Smooth muscle cell (in vitro differentiated cells): Measurements from ENCODE around the gene NDUFS6. TPM values are rescaled to one million over a fixed set of nuclear protein-coding genes. Genes with fewer than 3 reads are reported as not detected.

ENCODE experiments used
- DNase-seq: peaks from one replicate; lab custom pipeline; 2025; ENCODE audit not compliant: unreplicated experiment; lab: John Stamatoyannopoulos, UW
- H2AFZ ChIP-seq: fragments of 200-600 bp; sonication (generic); 2 replicates; pipeline ENCODE4 v1.6.0; 2016; ENCODE audit warnings: antibody characterized with exemption, low read depth, mild to moderate bottlenecking
- H3F3A ChIP-seq: fragments of 200-600 bp; sonication (generic); 2 replicates; pipeline ENCODE4 v1.6.0; 2017; ENCODE audit warnings: antibody characterized with exemption, low read depth
- H3K27ac ChIP-seq: fragments of 200-600 bp; sonication (generic); 2 replicates; pipeline ENCODE4 v1.5.1; 2016; ENCODE audit warnings: low read depth, mild to moderate bottlenecking
- H3K27me3 ChIP-seq: fragments of 200-600 bp; sonication (generic); 2 replicates; pipeline ENCODE4 v1.6.1; 2016; ENCODE audit warnings: low read depth, mild to moderate bottlenecking
- H3K36me3 ChIP-seq: fragments of 200-600 bp; sonication (generic); 2 replicates; pipeline ENCODE4 v1.5.1; 2016; ENCODE audit warnings: low read depth
- H3K4me1 ChIP-seq: fragments of 200-600 bp; sonication (generic); 2 replicates; pipeline ENCODE4 v1.5.1; 2016; ENCODE audit warnings: low read depth
- H3K4me2 ChIP-seq: fragments of 200-600 bp; sonication (generic); 2 replicates; pipeline ENCODE4 v1.6.0; 2016; ENCODE audit warnings: mild to moderate bottlenecking
- H3K4me3 ChIP-seq: fragments of 200-600 bp; sonication (generic); 2 replicates; pipeline ENCODE4 v1.5.1; 2016; ENCODE audit warnings: mild to moderate bottlenecking
- H3K79me2 ChIP-seq: fragments of 200-600 bp; sonication (generic); 2 replicates; pipeline ENCODE4 v1.6.0; 2016; ENCODE audit warnings: low read depth, mild to moderate bottlenecking
- H3K9ac ChIP-seq: fragments of 200-600 bp; sonication (generic); 2 replicates; pipeline ENCODE4 v1.6.0; 2016; ENCODE audit warnings: low read depth
- H3K9me3 ChIP-seq: fragments of 200-600 bp; sonication (generic); replicated peaks from 2 replicates; pipeline ENCODE4 v1.5.1; 2016; ENCODE audit warnings: low read depth
- H4K20me1 ChIP-seq: fragments of 200-600 bp; sonication (generic); 2 replicates; pipeline ENCODE4 v1.6.0; 2016; ENCODE audit warnings: low read depth
- WGBS: methylation state at CpG from one replicate; pipeline ENCODE4 v1.1.7; 2016; ENCODE audit warnings: low lambda C conversion rate; 5-methylcytosine and 5-hydroxymethylcytosine counted together
- polyA plus RNA-seq: library from polyadenylated mRNA; unstranded; fragments of >200 nt; fragmentation: Nextera tagmentation; extraction: Ambion mirVana; gene quantifications from 2 replicates; pipeline ENCODE4 v1.2.1, GENCODE V29; 2016
- total RNA-seq: library from RNA; depleted of rRNA; stranded (reverse); fragments of >200 nt; gene quantifications from 2 replicates; pipeline ENCODE4 v1.2.3, GENCODE V29; 2014
- TF ChIP-seq, protein P1 (sequence below): fragments of 200-600 bp; sonication (generic); IDR thresholded peaks from 2 replicates; pipeline ENCODE4 v1.5.1; 2017; ENCODE audit warnings: borderline replicate concordance, mild to moderate bottlenecking, antibody characterized with exemption; ENCODE audit not compliant: insufficient read depth, poor library complexity, severe bottlenecking

The NDUFS6 gene
- total and polyA plus RNA-seq, 2 experiments from 2014 or later: 50.8 to 146 TPM

DNA sequence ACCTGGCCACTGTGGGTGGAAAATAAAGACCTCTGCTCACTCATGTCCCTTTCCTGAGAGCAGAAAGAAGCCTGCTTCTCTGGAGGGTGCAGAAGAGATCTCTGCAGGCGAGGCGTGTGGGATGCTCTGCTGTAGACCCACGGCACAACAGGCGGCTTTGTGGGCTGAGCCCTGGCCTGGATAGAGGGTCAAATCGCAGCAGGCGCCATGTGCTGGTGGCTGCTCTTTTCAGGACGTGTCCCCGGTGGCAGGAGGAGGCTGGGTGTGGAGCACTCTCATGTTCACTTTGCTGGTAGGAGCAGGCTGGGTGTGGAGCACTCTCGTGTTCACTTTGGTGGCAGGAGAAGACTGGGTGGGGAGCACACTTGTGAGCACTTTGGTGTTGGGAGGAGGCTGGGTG, 46.4 kb downstream of the NDUFS6 start:
- no peaks in the 10 kb centered on the region for H3K9me3 ChIP-seq
- H4K20me1 ChIP-seq: no peaks in the 10 kb centered on the region
- TF ChIP-seq, protein P1, sequence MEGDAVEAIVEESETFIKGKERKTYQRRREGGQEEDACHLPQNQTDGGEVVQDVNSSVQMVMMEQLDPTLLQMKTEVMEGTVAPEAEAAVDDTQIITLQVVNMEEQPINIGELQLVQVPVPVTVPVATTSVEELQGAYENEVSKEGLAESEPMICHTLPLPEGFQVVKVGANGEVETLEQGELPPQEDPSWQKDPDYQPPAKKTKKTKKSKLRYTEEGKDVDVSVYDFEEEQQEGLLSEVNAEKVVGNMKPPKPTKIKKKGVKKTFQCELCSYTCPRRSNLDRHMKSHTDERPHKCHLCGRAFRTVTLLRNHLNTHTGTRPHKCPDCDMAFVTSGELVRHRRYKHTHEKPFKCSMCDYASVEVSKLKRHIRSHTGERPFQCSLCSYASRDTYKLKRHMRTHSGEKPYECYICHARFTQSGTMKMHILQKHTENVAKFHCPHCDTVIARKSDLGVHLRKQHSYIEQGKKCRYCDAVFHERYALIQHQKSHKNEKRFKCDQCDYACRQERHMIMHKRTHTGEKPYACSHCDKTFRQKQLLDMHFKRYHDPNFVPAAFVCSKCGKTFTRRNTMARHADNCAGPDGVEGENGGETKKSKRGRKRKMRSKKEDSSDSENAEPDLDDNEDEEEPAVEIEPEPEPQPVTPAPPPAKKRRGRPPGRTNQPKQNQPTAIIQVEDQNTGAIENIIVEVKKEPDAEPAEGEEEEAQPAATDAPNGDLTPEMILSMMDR: no peak
- no peak overlapping the region for H2AFZ ChIP-seq
- no peak for DNase-seq
- no peaks in the 10 kb centered on the region for H3K79me2 ChIP-seq
- H3K9ac ChIP-seq: no peak overlapping the region
- no peak overlapping the region for H3K4me3 ChIP-seq
- H3K27ac ChIP-seq: no peak overlapping the region
- H3K36me3 ChIP-seq: no peaks in the 10 kb centered on the region
- peaks cover 55% of the 10 kb centered on the region for H3K27me3 ChIP-seq
- peaks cover 12% of the 10 kb centered on the region for H3K4me1 ChIP-seq
- WGBS: 73% methylated on average over 9 of the region's 9 CpGs
- H3F3A ChIP-seq: no peaks in the 10 kb centered on the region
- no peak overlapping the region for H3K4me2 ChIP-seq

DNA sequence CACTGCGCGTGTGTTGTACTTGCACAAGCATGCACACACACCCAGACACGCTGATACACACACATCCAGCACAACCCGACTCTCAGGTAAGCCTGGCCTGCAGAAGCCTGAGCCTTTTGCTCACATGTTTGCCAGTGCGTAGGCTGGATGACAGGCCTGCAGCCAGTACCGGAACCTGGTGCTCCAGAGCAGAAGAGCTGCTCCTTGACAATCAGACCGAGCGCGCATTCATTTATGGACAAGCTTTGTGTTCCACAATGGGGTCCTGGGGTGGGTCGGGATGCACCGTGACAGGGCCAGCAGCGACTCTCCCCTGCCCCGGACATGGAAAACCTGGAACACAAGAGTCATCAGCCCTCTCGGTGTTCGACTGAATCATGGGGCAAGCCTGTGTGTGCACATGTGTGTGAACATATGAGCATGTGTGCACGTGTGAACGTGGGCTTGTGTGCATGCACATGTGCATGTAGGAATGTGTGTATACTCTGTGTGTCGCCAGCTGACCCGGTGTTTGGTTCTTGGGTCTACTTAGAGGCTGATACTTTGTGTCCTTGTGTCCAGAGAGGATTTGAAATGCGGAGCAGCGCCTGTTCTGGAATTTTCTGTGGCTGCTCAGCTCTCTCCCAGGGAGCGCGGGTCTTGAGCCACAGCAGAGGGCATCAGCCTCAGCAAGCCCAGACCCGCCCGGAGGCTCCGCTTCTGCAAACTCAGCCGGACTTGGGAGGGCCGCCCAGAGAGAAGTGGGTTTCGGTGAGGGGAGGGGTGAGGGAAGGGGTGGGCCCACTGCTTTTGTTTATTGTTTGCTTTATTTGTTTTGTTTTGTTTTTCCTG, 49.3 kb downstream of the NDUFS6 start:
- Histone ChIP-seq H3K4me1 (peaks cover 12% of the 10 kb centered on the region), H3K27ac (no peak overlapping the region), H3K9me3 (no peaks in the 10 kb centered on the region), H2AFZ (no peak overlapping the region), H3K9ac (no peak overlapping the region), H3K4me3 (peak overlapping the region; percentile 31), H3K4me2 (peak overlapping the region; percentile 84), H3F3A (no peaks in the 10 kb centered on the region), H3K36me3 (no peaks in the 10 kb centered on the region), H3K27me3 (peaks cover 78% of the 10 kb centered on the region), H4K20me1 (no peaks in the 10 kb centered on the region), H3K79me2 (no peaks in the 10 kb centered on the region)
- 80% methylated on average over 29 of the region's 29 CpGs for WGBS
- no peak for DNase-seq
- TF ChIP-seq, protein P1: no peak

DNA sequence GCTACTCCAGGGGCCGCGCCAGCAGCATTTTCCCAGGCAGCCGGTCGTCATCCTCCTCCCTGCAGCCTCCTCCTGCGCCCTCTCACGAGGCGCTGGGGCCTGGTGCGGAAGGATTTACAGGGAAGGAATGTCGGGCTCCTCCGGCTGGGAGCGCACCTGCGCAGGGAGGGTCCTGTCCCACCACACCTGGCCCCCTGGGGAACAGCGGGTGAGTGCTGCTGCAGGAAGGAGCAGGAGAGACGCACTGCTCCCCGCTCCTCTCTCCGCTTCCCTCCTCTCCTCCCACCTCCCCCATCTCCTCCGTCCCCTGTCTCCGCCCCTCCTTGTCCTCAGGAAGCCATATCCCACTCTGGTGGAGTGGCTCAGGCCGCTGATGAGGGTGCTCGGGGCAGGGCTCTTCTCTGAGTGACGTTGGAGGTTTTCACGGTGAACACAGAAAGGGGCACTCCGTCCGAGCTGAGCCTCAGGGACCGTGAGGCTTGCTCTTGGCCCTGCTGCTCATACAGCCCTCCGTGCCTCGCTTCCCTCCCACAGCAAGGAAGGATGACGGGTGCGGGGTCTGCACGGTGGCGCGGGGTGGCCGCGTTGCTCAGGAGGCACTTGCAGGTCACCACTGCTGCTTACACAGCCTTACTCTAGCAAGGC, 50.2 kb downstream of the NDUFS6 start:
- no peaks in the 10 kb centered on the region for H3K79me2 ChIP-seq
- H3K27ac ChIP-seq: no peak overlapping the region
- no peaks in the 10 kb centered on the region for H3K36me3 ChIP-seq
- peak overlapping the region; percentile 31 for H3K4me3 ChIP-seq
- peaks cover 12% of the 10 kb centered on the region for H3K4me1 ChIP-seq
- no peak overlapping the region for H2AFZ ChIP-seq
- peak overlapping the region; percentile 84 for H3K4me2 ChIP-seq
- peaks cover 80% of the 10 kb centered on the region for H3K27me3 ChIP-seq
- H3K9ac ChIP-seq: no peak overlapping the region
- H4K20me1 ChIP-seq: no peaks in the 10 kb centered on the region
- TF ChIP-seq, protein P1: no peak
- no peaks in the 10 kb centered on the region for H3F3A ChIP-seq
- H3K9me3 ChIP-seq: no peaks in the 10 kb centered on the region
- 10% methylated on average over 33 of the region's 34 CpGs for WGBS
- DNase-seq: no peak
